CD4-positive, alpha-beta T cell treated with Interleukin-2 at 100 ng/mL for 4 hours (primary cell): ENCODE data around the gene NCAPD3.

Experiments used
- DNase-seq: peaks from one replicate; pipeline ENCODE4 v3.0.0-alpha.2; 2020; ENCODE audit warnings: low spot score

Gene NCAPD3

GRCh38 chr11:134252346-134253187 lies 28.8 kb upstream of the NCAPD3 start:
- no peak for DNase-seq

GRCh38 chr11:134250675-134251074 lies 26.9 kb upstream of the NCAPD3 start:
- no peak for DNase-seq

GRCh38 chr11:134250246-134250645 lies 26.5 kb upstream of the NCAPD3 start:
- DNase-seq = no peak

- DNase-seq = no peak
Measured at GRCh38 chr11:134248910-134249480, 25.2 kb upstream of the NCAPD3 start.

- DNase-seq = no peak
Measured at GRCh38 chr11:134246678-134247077, 22.9 kb upstream of the NCAPD3 start.

- DNase-seq = no peak
Measured at GRCh38 chr11:134246100-134246499, 22.3 kb upstream of the NCAPD3 start.

GRCh38 chr11:134245434-134245833 lies 21.7 kb upstream of the NCAPD3 start:
- no peak for DNase-seq

- peak; percentile 22 for DNase-seq
Measured at GRCh38 chr11:134244593-134244992, 20.8 kb upstream of the NCAPD3 start.

- no peak for DNase-seq
Measured at GRCh38 chr11:134243913-134244312, 20.1 kb upstream of the NCAPD3 start.

- DNase-seq = no peak
Measured at GRCh38 chr11:134242376-134242775, 18.6 kb upstream of the NCAPD3 start.

- DNase-seq = no peak
Measured at GRCh38 chr11:134240592-134240991, 16.8 kb upstream of the NCAPD3 start.

GRCh38 chr11:134238956-134239355 lies 15.2 kb upstream of the NCAPD3 start:
- no peak for DNase-seq

GRCh38 chr11:134237557-134237922 lies 13.8 kb upstream of the NCAPD3 start:
- DNase-seq = no peak

GRCh38 chr11:134236834-134237556 lies 13.2 kb upstream of the NCAPD3 start:
- no peak for DNase-seq

- no peak for DNase-seq
Measured at GRCh38 chr11:134235399-134235798, 11.6 kb upstream of the NCAPD3 start.

GRCh38 chr11:134233729-134234179 lies 10.0 kb upstream of the NCAPD3 start:
- no peak for DNase-seq

- DNase-seq = no peak
Measured at GRCh38 chr11:134231958-134232659, 8.3 kb upstream of the NCAPD3 start.

- no peak for DNase-seq
Measured at GRCh38 chr11:134230339-134230738, 6.6 kb upstream of the NCAPD3 start.

- no peak for DNase-seq
Measured at GRCh38 chr11:134229126-134229790, 5.5 kb upstream of the NCAPD3 start.

- DNase-seq = peak; percentile 47
Measured at GRCh38 chr11:134228625-134229024, 4.9 kb upstream of the NCAPD3 start.

GRCh38 chr11:134226806-134227325 lies 3.1 kb upstream of the NCAPD3 start:
- DNase-seq = no peak
